HG02870 (cell line): ENCODE data around the gene DDC.
"Not testable (repeated sequence)": the region's sequence is repeated elsewhere in the genome, so short reads cannot be mapped to it uniquely, and the experiment has no call there.

ENCODE experiments used
- ATAC-seq: cut with Tn5 transposase; IDR thresholded peaks from one replicate; pipeline ENCODE4 v1.9.1; 2021; ENCODE audit warnings: mild to moderate bottlenecking, moderate library complexity; ENCODE audit not compliant: unreplicated experiment

The DDC gene

DNA sequence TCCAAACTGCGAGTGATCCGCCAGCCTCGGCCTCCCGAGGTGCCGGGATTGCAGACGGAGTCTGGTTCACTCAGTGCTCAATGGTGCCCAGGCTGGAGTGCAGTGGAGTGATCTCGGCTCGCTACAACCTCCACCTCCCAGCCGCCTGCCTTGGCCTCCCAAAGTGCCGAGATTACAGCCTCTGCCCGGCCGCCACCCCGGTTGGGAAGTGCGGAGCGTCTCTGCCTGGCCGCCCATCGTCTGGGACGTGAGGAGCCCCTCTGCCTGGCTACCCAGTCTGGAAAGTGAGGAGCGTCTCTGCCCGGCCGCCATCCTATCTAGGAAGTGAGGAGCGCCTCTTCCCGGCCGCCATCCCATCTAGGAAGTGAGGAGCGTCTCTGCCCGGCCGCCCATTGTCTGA is 106.0 kb downstream of the DDC start:
- not testable (repeated sequence) for ATAC-seq

DNA sequence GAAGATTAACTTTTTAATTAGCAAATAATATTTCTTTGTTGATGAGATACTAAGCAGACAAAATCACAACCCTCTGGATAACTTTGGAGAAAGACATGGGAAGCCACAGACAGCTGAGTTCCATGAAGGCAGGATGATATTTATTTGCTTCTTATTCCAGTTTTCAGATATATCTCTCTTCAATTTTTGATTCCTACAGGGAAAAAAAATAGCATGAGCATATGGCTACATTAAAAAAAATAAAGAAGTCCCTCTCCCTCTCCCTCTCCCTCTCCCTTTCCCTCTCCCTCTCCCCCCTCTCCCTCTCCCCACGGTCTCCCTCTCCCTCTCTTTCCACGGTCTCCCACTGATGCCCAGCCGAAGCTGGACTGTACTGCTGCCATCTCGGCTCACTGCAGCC is 106.6 kb downstream of the DDC start:
- not testable (repeated sequence) for ATAC-seq

DNA sequence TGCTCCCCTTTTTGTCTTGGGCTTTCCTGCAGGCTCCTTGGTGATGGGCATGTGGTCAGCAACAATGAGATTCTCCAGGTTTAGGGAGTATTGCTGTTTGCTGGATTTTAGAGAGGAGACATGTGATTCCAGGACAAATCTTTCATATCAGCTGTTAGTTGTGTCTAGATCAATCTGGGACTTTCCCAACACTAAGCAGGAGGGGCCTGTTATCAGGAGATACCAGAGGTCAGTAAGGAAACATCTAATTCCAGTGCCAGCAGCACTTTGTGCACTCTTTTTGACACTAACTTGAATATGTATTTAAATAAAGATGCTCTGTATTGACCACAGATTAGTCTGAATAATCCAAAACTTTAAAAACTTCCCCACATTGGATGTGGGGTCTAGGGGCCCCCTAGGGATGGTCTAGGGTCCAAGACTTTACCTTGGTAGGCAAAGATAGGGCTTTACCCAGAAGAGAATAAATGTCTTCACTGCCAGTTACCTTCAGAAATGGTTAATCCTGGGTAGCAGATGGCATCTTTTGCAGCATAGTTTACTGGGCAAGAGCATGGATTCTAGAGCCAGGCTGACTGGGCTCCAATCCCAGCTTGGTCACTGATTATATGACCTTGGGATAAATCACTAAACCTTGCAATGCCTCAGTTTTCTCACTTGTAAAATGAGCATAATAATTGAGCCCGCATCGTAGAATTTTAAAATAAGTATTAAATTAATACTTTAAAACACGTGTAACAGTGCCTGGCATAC is 108.7 kb downstream of the DDC start:
- ATAC-seq, result no peak

DNA sequence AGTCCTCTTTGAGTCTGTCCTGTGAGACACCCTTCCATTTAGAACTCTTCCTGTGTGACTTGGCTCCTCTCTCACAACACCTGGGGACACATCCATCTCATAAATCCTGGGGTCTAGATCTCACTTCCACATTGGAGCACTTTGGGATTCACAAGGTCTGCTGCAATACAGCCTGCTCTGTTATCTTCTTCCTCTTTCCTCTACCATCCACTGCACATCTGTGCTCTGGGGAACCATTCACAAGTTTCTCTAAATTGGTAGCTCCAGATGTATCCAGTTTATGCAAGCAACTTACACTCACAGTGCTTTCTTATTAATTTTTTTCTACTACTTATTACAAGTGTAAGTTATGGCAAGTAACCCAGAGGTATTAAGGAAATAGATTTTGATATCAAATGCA is 109.5 kb downstream of the DDC start:
- no peak for ATAC-seq

DNA sequence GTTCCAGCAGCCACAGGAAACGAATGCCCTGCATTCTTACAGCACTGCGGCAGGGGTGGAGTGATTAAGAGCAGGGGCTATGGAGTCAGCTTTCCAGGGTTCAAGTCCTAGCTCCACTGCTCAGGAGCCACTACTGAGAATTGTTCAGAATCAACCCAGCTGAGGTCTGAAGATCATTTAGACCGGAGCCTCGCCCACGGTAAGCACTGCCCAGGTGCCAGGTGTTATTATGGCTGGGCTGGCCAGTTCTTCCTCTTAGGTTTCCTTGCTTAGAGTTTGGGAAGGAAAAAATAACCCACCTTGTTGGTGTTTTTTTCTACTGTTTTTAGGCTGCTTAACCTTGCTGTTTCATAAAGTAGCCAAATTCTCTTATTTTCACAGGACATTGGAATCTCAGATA is 110.2 kb downstream of the DDC start:
- ATAC-seq, result no peak

DNA sequence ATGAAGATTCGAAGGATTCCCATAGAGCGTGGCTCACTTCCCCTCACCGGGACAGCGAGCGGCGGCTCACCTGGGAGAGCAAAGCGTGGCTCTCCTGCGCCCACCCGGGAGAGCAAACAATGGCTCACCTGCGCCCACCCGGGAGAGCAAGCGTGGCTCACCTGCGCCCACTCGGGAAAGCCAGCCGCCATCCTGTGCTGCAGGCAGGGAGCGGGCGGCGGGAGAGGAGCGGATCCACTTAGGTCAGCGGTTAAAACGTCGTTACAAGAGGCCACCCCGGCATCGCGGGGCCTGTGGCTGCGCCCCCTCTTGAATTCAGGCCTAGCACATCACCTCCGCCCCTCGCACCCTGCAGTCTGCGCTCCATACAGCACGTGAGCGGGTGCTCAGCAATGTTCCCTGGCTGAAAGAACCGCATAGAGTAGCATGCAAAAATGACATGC is 114.6 kb downstream of the DDC start:
- ATAC-seq, result peak; percentile 9

DNA sequence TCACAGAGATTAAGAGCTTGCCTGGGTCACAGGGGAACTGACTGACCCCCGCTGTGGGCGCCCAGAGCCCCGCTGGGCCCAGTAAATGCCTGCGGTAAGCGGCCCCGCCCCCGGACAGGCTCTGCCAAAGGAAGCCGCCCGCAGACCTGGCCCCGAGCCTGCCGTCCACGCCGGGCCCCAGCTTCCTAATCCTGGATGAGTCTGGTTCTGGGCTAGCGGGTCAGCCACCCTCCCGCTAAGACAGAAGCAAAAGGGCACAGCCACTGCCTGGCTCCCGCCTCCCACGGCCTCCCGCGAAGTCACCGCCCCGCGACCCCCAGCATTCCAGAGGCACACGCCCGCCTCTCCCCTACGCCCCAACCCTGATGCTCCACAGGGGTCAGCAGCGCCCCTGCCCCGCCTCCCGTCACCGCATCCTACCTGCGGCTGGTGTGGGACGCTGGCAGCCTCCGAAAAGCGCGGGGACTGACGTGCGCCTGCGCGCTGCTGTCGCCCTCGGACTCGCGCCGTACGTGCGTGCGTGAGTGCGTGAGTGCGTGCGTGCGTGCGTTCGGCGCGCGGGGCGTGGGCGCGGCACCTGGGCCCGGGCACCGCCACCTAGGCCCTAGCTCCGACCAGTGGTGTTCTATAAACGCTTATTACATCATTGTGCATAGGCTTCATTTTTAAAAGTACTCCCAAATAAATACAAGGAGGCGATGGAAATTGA is 115.2 kb downstream of the DDC start, which contains the start of gene FIGNL1:
Gene FIGNL1 (minus strand): TSS at position 470 of the 709 bp plus-strand sequence. CDS start 3,063 bp downstream, outside the sequence.
- peak; percentile 78 for ATAC-seq

DNA sequence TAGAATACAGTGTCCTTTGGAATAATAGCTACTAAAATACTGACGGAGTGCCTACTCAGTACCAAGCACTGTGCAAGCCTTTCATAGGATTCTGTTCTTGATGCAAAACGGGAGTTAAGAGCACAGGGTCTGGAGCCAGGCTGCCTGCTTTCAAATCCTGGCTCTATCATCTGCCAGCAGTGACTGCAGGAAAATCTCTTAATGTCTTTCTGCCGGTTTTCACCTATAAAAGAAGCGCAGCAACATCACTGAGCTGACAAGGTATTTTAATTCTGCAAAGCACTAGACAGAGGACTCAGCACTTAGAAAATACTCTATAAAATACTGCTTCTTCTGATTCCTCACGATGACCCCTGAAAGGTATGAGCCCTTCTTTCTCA is 115.7 kb downstream of the DDC start:
- ATAC-seq, result peak; percentile 0

DNA sequence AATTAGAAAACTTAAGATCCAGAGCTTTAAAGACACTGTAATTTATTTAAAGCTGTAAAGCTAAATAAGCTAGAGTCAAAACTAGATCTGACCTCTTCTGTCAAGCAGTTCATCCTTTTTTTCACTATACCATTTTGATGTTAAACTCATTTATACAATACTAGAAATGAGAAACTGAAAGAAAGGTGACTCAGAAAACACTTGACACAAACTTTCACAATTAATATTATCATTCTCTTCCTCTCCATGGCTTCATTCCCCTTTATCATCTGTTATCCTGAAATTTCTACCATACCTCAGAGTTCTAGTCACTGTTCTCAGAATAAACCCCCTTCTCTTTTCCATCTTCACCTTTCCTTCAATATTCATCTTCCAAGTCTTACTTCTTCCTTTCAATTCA is 116.4 kb downstream of the DDC start:
- ATAC-seq, result peak; percentile 41

DNA sequence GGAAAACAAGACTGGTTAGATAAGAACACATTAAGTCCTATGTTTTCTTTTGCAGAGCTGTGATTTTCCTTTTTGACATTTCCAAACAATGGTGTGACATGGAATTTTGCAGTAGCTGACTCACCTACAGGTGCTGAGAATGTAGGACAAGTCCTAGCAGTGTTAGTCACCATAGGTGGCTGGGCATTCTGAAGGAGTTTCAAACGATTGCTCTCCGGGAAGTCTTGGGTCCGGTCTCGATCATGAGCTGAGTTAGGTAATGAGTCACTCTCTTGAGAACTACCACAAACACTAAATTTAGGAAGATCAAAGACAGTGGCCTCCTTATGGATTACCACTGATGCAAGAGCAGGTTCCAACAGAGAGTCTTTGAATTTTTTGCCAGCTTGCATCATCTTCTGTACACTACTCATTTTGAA is 118.7 kb downstream of the DDC start:
- peak; percentile 42 for ATAC-seq

DNA sequence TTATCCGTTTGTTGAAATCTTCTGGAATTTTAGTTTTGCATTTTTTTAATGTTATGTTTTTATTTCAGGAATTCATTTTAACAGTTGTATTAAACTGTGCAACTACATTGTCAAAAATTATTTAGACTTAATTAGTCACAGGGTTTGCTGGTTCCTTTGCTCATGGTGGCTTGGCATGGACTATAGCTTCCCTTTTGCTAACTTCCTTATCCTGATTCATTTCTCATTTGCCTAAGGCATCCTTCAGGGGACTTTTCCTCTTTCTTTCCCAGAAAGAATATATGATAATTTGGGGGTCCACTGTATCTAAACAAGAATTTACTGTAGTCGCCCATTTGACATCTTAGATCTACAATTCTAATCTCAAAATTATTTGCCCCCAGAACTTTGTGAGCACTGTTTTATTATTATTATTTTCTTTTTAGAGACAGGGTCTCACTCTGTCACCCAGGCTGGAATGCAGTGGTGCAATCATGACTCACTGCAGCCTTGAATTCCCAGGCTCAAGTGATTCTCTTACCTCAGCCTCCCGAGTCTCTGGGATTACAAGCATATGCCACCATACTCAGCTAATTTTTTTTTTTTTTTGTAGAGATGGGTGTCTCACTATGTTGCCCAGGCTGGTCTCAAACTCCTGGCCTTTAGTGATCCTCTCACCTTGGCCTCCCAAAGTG is 128.9 kb downstream of the DDC start:
- no peak for ATAC-seq

DNA sequence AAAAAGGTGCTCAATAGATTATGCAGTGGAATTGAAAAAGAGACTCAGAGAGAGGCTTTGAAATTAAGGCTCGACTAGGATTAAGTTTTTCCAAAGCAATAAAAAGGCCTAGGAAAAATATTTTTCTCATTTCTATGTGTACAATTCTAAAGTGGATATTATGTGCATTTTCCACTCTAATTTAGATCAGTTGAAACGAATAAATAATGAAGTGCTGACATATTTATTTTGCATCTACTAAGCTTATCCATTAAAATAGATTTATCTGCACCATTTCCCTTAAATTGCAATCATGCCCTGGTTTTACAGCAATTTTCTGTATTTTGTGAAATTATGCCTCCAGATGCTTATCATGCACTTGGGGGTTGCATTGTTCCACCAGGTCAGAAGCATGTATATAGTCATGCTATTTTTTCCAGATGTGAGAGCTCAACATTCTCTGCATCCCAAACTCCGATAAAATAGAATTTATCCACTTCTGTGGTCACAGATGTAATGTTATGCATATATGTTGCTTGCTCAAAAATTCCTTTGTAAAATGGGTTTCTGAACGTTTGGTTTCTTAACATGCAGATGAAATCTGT is 133.4 kb downstream of the DDC start:
- no peak for ATAC-seq

DNA sequence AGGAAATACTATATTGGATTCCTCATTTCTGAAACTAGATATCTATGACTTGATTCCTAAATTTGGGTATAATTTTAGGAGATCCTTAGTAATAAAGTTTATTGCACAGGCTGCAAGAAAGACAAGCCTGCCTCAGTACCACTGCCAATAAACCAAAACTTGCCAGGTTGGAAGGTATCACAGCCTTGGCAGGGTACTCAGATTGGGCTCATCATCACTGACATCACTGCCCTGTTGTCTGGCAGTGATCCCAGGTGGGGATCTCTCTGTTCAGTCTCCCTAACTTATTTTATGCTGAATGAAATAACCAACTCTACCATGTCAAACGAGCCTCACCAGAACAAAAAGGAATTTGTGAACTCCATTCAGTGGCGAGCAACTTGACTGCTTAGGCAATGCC is 133.9 kb downstream of the DDC start:
- no peak for ATAC-seq

DNA sequence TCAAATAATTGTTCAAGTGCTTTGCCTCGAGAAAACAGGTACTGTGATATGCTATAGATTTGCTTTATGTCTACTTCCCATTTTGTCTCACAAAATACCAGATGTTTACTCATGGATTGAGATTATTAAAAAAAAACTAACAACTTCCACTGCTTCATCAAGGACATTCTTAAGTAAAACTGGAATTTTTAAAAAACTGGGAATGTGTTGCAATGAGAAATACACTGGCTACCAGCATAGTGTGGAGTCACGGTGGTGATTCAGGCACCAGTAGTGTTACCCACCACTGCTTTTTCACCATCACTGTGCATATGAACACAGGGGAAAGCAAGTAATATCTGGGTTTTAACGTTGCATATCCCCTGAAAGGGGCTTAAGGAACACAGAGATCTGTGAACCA is 136.3 kb downstream of the DDC start:
- ATAC-seq, result no peak

DNA sequence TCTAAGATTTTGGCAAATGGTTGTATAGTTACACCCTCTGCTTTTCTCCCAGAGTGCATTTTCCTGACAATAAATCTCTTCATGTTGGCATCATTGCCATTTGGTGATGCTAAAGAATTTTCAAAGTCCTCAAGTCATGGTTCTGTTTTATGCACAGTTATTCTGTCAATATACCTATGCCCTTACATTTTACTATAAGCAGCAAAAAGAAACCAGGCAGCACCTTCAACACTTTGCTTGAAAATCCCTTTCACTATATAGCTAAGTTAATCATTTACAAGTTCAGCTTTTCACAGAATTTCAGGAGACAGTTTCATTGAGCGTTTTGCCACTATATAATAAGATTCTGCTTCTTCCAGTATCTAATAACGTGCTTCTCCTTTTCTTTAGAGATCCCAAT is 137.7 kb downstream of the DDC start:
- no peak for ATAC-seq

DNA sequence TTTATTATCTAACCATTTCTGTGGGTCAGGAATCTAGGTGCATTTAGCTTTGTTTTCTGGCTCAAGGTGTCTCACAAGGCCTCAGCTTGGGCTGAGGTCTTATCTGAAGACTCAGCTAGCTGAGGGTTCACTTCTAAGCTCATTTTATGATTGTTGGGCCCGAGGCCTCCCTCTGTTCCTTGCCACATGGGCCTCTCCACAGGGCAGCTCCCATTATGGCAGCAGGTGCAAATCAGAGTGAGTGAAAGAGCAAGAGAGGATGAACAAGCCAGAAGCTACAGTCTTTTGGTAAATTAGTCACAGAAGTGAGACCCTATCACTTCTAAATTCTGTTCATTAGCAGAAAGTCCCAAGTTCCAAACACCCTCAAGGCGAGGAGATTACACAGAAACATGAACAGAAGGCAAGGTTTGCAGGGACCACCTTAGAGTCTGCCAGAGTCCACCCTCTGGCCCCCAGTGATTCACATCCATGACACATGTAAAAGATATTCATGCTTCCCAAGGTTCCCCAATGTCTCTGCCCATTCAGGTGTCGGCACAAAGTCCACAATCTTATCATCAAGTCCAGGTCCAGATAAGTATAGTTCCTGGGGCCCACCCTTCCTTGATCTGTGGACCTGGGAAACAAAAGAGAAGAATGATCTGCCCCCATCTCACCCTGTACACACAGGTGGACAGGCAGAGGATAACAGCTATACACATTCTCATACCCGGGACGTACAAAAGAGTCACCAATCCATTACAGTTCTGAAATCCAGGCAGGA is 138.7 kb downstream of the DDC start:
- ATAC-seq, result no peak

DNA sequence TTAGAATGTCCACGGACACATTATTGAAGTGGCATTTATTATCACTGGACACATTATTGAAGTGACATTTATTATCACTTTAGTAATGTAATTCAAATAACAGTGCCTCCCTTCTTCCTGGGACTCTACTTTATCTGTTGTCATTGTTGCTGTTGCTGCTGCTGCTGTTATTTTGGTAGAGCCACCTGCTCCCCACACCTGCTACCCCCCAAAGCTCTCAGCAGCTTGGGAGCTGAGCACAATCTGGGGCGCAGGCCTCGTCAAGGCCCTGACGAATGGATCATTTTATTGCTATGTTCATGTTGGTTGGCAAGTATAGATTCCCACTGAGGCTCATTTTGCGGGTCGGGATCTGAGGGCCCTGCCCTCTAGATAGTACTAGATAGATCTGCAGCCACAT is 139.9 kb downstream of the DDC start:
- ATAC-seq, result no peak

DNA sequence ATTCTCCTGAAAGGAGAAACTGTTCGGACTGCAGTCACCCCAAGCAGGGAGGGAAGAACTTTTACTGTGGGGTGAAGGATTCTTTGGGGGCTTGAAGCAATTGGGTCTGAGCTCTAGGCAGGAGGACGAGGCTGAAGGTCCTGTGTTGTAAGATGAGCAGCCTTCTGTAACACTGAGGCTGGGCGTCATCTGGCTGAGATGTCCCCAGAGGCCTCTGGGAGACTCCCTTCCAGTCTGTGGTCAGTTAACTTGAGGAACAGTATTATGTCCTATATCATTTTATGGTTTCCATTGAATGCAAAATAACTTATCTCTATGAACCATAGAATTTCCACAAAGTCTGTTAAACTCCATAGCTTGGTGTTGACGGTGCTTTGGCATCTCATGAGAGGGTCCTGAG is 141.3 kb downstream of the DDC start:
- ATAC-seq, result no peak

DNA sequence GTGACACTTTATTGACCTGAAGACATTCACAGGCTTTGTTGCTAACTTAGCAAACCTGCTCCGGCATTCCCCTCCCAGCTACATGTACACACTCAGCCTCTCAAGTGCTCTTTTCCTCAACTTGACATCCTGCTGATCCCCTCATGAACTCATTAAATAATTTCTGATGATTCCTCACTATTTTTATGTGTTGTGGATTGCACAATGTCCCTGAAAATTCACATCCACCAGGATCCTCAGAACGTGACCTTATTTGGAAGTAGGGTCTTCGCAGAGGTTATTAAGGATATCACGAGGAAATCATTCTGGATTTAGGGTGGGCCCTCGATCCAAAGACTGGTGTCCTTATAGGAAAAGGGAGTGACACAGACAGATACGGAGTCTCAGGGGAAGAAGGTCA is 142.3 kb downstream of the DDC start:
- no peak for ATAC-seq

DNA sequence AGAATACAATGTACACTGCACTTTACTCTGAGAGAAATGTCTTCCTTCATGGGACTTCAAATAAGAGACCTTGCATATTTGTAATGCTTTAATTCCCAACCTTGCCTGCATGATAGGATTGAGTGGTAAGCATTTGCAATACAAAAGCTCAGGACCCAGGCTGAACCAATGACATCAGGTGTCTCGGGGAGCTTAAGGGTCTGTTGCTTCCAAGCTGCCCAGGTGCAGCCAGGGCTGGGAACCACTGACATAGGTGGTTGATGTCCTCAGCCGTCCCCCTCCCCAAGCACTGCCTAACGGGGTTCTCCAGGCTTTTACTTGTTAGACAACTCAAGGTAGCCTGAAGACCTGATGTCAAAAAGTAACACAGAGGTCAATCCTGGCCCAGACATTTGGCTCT is 144.2 kb downstream of the DDC start:
- ATAC-seq, result no peak
